Hematopoietic multipotent progenitor cell treated with erythropoietin and hydrocortisone succinate and interleukin-3 and kit ligand, for 6 days (in vitro differentiated cells): ENCODE data around the gene VPS37C.

Experiments used
- DNase-seq: peaks from one replicate; pipeline ENCODE4 v3.0.0-alpha.2; 2015

VPS37C gene

GRCh38 chr11:61131586-61131985 is 29.6 kb downstream of the VPS37C start:
- no peak for DNase-seq

DNA sequence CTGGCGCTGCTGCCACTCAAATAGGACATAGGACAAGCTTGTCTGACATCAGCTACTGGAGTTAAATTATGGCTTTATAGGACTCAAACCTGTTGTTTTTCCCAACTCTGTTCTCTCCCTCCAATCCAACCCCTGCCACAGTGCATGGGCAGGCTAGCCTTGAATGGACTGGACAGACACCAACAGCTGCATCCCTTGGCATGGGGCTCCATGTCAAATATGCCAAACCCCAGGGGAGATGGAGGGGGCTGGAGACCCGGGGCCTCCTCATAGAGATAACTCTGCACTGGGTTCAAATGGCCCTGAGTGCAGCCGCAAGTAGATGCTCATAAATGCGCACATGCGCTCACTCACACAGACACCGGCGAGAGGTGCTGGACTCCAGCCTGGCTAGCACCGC is 30.0 kb downstream of the VPS37C start:
- DNase-seq: no peak

DNA sequence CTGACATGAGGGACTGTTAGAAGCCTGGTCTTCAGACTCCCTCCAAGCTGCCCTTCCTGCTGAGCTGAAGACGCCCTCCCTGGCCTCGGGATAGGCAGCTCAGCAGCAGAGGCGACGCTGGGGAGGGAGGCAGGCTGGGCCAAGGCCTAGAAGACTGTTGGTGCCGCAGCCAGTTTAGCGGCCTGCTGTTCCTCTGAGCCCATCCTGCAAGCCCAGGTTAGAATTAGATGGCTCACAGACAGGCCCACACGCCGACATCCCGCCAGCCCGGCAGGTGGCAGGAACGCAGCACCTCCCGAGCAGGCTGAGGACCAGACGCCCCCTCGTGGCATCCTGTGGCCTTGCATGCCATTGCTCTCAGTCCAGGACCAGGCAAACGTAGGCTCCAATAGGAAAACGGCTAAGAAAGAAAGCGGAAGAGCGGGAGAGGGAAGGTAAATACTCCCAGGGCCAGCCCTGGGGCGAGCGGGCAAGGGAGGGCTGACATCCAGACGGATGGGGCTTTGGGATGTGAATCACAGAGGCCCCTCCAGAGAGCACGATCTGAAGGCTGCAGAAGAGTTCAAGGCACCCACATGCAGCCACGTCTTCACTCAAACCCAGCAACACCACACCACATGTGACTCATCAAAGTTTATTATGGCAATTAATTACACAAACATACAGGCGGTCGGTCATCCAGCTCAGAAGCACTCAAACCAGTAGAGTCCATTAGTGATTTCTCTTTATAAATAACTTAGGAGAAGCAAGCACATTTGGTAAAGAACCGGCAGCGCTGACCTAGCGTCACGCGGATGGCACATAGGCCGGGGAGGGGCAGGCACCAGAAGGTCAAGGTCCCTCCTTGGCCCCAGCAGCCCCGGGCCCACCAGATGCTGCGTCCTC is 31.3 kb downstream of the VPS37C start:
- DNase-seq: peak; percentile 91

GRCh38 chr11:61128947-61129638 is 32.1 kb downstream of the VPS37C start:
- DNase-seq: no peak

GRCh38 chr11:61127991-61128390 is 33.2 kb downstream of the VPS37C start:
- DNase-seq: no peak

DNA sequence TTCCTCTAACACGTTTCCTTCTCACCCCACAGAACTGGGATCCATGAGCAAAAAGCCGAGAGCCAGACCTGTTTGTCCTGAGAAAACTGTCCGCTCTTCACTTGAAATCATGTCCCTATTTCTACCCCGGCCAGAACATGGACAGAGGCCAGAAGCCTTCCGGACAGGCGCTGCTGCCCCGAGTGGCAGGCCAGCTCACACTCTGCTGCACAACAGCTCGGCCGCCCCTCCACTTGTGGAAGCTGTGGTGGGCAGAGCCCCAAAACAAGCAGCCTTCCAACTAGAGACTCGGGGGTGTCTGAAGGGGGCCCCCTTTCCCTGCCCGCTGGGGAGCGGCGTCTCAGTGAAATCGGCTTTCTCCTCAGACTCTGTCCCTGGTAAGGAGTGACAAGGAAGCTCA is 35.0 kb downstream of the VPS37C start:
- no peak for DNase-seq

- no peak for DNase-seq
These were observed 35.9 kb downstream of the VPS37C start for GRCh38 chr11:61125310-61125684.

DNA sequence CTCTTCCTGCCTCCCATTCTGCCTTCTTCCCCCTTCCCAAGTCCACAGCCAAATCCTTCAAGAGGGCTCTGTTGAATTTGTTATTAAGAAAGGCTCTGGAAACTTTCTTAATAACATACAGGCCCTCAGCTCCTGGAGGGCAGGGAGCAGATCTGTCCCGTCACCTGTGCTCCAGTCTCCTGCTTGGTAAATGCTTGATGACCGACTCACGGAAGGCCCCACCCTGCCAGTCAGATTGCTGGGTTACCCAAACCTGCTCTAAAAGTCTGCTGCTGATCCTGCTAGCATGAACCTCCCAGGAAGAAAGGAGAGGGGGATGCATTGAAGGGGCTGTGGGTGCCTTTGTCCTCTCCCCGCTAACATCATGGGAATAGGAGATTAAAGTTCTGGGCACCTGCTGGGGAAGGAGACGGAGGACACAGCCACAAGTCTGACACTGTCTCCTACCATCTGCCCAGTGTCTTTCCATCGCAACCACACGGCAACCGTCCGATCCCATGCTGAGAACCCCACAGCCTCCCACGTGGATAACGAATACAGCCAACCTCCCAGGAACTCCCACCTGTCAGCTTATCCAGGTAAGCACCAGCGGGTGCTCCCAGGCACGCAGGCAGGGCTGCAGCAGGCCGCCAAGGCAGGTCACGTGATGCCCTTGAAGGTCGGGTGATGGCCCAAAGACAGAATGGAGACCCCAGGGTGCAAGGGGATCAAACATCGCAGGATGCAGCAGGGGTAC is 36.5 kb downstream of the VPS37C start:
- DNase-seq: no peak

DNA sequence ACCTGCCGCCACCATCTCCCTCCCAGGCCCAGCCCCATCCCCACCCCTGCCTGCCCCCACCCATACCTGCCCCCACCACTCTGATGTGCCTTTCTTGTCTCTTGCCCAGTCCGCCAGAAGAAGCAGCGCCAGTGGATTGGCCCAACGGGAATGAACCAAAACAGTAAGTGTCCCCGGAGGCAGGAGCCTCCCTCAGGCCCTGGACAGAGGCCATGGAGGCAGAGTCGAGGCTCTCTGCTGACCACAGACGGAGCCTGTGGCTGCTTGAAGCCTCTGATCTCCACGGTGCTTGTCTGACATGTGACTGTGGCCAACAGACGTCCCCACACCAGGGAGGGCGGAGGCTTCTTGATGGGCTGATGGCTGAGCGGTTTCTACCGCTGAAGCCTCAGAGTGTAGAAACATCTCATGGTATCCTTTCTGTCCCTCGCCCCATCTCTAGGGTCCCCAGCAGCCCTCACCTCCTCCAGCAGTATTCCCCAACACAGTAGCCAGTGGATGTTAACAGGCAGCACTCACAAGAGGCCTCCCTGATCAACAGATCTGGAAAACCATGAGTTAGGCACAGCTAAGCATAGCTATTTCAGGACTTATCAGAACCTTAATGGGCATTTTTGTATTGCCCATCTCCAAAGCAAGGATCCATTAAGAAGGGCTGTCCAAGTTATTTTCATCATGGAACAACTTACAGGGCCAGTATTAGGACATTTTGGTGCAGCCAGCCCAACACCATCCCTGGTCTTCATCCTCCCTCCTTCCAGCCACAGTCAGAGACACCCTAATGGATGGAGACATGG is 37.3 kb downstream of the VPS37C start:
- peak; percentile 37 for DNase-seq

- DNase-seq: no peak
These were observed 38.5 kb downstream of the VPS37C start for GRCh38 chr11:61122761-61123160.

DNA sequence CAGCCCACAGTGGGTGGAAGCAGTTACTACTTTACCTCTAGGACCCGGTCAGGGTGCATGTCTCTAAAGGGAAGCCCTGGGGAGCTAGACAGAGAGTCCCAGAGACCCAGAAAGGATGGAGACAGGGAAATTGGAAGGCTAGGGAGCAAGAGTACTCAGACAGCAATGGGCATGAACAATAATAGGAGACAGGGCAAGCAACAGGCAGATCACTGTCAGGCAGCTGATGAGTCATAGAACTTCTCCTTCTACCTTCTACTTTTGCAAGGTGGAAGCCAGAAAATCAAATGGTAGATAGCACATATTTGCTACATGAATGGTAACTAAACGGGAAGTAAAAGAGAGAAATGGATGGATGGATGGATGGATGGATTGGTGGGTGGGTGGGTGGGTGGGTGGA is 39.3 kb downstream of the VPS37C start:
- no peak for DNase-seq

DNA sequence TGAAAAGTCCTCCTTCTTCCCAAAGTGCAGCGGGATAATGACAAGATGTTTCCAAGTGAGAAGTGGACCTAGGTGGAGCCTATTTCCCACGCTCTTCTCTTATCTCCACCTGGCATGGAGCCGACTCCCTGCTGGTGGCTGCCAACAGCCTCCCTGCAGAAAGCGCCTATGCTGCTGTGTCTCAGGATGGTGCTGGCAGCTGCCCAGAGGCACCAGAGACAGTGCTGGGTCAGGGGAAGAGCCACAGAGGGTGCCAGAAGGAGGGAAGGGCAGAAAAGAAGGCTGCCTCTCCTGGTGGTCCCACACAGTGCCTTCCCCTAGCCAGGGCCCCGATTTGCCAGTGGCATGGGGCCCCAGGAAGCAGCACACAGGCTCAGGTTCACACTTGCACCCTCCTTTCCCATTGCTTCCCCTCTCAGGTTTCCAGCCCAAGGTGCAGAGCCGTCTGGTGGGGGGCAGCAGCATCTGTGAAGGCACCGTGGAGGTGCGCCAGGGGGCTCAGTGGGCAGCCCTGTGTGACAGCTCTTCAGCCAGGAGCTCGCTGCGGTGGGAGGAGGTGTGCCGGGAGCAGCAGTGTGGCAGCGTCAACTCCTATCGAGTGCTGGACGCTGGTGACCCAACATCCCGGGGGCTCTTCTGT is 39.9 kb downstream of the VPS37C start:
- DNase-seq: peak; percentile 81

- DNase-seq: peak; percentile 33
These were observed 40.5 kb downstream of the VPS37C start for GRCh38 chr11:61120706-61121191.

DNA sequence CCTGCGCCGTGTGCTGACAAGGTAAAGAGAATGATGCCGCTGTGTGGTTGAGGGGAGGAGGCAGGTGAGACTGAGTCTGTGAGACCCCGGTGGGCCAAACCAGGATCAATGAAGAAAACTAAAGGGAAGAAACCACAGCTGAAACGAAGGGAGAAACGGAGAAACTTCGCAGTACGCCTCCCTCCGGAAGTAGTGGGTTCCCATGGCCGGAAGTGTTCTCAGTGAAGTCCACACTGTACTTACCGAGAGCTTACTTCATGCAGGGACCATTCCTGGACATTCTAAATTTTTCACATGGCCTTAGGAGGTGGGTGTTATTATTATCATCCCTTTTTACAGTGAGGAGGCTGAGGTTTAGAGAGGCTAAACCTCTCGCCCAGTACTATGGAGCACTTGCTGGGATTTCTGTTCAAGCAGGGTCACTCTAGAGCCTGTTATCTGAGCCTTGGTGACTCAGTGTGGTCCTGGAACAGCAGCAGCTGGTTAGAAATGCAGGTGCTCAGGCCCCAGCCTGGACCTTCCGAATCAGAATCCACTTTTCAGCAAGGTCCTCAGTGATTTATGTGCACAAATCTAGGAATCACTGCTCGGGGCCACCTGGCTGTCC is 41.0 kb downstream of the VPS37C start:
- DNase-seq: no peak

DNA sequence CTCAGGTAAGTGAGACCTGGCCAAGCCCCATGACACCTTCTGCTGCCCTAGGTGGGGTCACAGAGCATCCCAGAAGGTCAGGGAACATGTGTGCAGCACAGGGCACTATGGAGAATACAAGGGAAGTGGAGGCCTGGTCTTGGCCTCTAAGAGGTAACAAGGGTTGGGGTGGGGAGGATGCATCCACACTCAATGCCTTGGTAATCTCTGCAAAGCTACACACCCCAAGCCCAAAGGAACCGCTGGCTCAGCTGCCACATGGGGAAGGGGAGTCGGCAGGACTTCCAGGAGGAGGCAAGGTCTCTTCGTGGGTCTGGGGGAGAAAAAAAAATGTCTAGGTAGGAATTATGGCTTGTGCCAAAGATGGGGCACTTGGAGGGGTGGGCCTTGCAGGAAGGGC is 41.7 kb downstream of the VPS37C start:
- no peak for DNase-seq

DNA sequence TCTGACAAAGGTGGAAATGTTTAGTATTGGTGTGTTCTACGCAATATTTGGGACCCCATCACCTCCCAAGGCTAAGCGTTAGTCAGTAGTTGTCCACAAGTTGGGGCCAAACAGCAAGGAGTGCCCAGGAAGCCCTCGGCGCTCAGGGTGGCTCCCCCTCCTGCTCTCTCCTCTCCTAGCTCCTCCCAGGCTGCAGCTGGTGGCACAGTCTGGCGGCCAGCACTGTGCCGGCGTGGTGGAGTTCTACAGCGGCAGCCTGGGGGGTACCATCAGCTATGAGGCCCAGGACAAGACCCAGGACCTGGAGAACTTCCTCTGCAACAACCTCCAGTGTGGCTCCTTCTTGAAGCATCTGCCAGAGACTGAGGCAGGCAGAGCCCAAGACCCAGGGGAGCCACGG is 42.2 kb downstream of the VPS37C start:
- DNase-seq: no peak

DNA sequence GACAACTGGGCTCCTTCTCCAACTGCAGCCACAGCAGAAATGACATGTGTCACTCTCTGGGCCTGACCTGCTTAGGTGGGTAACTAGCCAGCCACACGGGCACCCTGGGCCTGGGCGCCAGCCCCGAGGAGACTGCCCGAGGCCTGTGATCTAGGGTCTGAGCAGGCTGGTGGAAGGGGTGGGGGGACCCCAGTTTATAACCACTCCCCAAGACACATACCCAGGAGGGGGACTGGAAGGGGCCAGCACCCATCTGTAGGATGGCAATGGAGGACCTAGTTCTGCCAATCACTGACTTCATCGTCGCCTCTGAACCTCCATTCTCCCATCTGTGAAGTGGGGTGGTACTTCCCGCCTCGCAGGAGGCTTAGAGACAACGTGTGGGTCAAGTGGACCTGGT is 42.8 kb downstream of the VPS37C start:
- DNase-seq: no peak

DNA sequence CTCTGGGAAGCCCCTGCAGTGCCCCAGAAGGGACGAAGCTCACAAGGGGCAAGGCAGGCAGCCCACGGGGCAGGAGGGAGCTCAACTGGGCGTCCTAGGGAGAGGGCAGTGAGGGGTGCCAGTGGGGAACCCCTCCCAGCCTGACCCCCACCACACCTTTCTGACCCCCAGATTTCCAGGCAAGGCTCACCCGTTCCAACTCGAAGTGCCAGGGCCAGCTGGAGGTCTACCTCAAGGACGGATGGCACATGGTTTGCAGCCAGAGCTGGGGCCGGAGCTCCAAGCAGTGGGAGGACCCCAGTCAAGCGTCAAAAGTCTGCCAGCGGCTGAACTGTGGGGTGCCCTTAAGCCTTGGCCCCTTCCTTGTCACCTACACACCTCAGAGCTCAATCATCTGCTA is 43.2 kb downstream of the VPS37C start:
- no peak for DNase-seq

DNA sequence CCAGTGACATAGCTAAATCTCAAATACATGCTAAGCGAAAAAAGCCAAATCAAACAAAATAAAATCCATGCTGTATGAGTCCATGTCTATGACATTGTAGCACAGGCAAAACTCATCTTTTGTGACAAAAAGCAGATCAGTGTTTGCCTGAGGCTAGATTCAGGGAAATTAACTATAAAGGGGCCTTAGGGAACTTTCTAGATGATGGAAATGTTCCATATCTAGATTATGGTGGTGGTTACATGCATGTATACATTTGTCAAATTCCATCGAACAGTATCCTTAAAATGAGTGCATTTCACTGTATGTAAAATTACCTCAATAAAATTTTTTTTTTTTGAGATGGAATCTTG is 44.1 kb downstream of the VPS37C start:
- no peak for DNase-seq

DNA sequence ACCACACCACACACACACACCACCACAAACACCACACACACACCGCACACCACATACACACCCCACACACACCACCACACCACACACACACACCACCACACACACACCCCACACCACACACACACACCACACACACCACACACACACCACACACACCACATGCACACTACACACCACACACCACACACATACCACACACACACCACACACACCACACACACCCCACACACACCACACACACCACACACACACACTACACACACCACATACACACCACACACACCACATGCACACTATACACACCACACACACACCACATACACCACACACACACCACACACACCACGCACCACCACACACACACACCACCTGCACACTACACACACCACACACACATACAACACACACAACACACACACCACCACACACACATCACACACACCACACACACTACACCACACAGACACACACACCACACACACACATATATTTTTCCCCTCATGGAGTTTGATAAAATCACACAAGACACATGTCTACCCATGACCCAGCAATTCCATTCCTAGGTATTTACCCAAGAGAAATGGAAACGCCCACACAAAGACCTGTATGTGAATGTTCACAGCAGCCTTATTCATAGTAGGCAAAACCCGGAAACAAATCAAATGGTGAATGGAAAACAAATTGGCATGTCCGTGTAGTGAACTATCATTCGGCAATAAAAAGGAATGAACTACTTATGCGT is 44.6 kb downstream of the VPS37C start:
- no peak for DNase-seq
